Fibroblast of lung (primary cell): ENCODE measurements around the gene SLC2A5. TPM values are rescaled to one million over a fixed set of nuclear protein-coding genes. Genes with fewer than 3 reads are reported as not detected.

Experiments
- DNase-seq, 2 donors: peaks; one replicate each; pipeline versions ENCODE4 v3.0.0 to v3.0.0-alpha.2; 2010; ENCODE audit warnings: low read depth in 2 of 2
- H2AFZ ChIP-seq: 2 replicates; pipeline ENCODE4 v1.5.1; 2012; ENCODE audit warnings: low read length, control low read depth, inconsistent platforms
- H3K27ac ChIP-seq: 2 replicates; pipeline ENCODE4 v1.5.1; 2011; ENCODE audit warnings: low read length, control low read depth; ENCODE audit not compliant: insufficient read depth
- H3K27me3 ChIP-seq: 2 replicates; pipeline ENCODE4 v1.5.1; 2011; ENCODE audit warnings: mild to moderate bottlenecking, low read length; ENCODE audit not compliant: control insufficient read depth, insufficient read depth
- H3K36me3 ChIP-seq: 2 replicates; pipeline ENCODE4 v1.5.1; 2011; ENCODE audit warnings: low read length; ENCODE audit not compliant: control insufficient read depth, insufficient read depth
- H3K4me1 ChIP-seq: 2 replicates; pipeline ENCODE4 v1.5.1; 2011; ENCODE audit warnings: low read length; ENCODE audit not compliant: control insufficient read depth, insufficient read depth; ENCODE audit errors: extremely low read depth
- H3K4me2 ChIP-seq: 2 replicates; pipeline ENCODE4 v1.5.1; 2011; ENCODE audit warnings: low read length, control low read depth; ENCODE audit not compliant: insufficient read depth; ENCODE audit errors: extremely low read depth
- H3K4me3 ChIP-seq, 4 experiments: fragments of 200-600 bp in 1 of 4; sonication (generic) in 1 of 4; replicated peaks in 1 of 4; 2 replicates each; pipeline ENCODE4 v1.5.1; 2011 to 2016; ENCODE audit warnings: low read length in 4 of 4, low read depth in 3 of 4, mild to moderate bottlenecking in 3 of 4, control low read depth in 2 of 4, inconsistent platforms in 1 of 4, mixed read lengths in 1 of 4; ENCODE audit not compliant: insufficient read depth in 1 of 4; ENCODE audit errors: control extremely low read depth in 1 of 4
- H3K79me2 ChIP-seq: 2 replicates; pipeline ENCODE4 v1.5.1; 2012; ENCODE audit warnings: mild to moderate bottlenecking, low read length, inconsistent platforms; ENCODE audit not compliant: control insufficient read depth, insufficient read depth
- H3K9ac ChIP-seq: 2 replicates; pipeline ENCODE4 v1.5.1; 2011; ENCODE audit warnings: mild to moderate bottlenecking, low read length, control low read depth; ENCODE audit not compliant: insufficient read depth
- H3K9me3 ChIP-seq: 2 replicates; pipeline ENCODE4 v1.5.1; 2012; ENCODE audit warnings: low read depth, low read length; ENCODE audit not compliant: control insufficient read depth, insufficient read depth
- H4K20me1 ChIP-seq: 2 replicates; pipeline ENCODE4 v1.5.1; 2011; ENCODE audit warnings: low read length; ENCODE audit not compliant: control insufficient read depth, insufficient read depth; ENCODE audit errors: extremely low read depth
- EZH2 ChIP-seq: IDR thresholded peaks from 2 replicates; pipeline ENCODE4 v1.5.1; 2012; ENCODE audit warnings: low read length, control low read depth, mild to moderate bottlenecking; ENCODE audit errors: missing control alignments
- polyA minus RNA-seq: library from RNA; depleted of rRNA, polyadenylated mRNA; stranded (reverse); fragments of >200 nt; gene quantifications from 2 replicates; pipeline ENCODE4 v1.2.3, GENCODE V29; 2011; ENCODE audit warnings: low replicate concordance
- polyA plus RNA-seq, 2 donors: library from polyadenylated mRNA; depleted of rRNA in 1 of 2; stranded (reverse) in 1 of 2; unstranded in 1 of 2; fragments of >200 nt; gene quantifications; 2 replicates each; pipeline ENCODE4 v1.2.1, GENCODE V29; 2011 to 2012; ENCODE audit warnings: missing spikeins in 1 of 2
- total RNA-seq: library from RNA; depleted of rRNA; stranded (reverse); fragments of >200 nt; gene quantifications from 2 replicates; pipeline ENCODE4 v1.2.1, GENCODE V29; 2014
- TF ChIP-seq, protein P1 (sequence below), 2 donors: IDR thresholded peaks in 1 of 2; conservative IDR thresholded peaks in 1 of 2; 1 replicate in 1 of 2; 2 replicates in 1 of 2; pipeline ENCODE4 v1.5.1; 2011 to 2012; ENCODE audit warnings: low read length in 2 of 2, control low read depth in 1 of 2, inconsistent platforms in 1 of 2, low read depth in 1 of 2, mild to moderate bottlenecking in 1 of 2

The SLC2A5 gene
- total RNA-seq (0.77 and 0.83 TPM in 2 replicates), polyA plus RNA-seq (0.33 and 5.8 TPM in 2 replicates), polyA minus RNA-seq (1.4 TPM in 1 of 2 replicates, not detected in the other)
- 0.25 and 4.9 TPM in 2 replicates for polyA plus RNA-seq (2012)

GRCh38 chr1:9069326-9070100, at the start of gene SLC2A5:
SLC2A5 (minus strand) TSS chr1:9069635; CDS start chr1:9069536, 99 bp downstream.
- H4K20me1 ChIP-seq: no peaks in the 10 kb centered on the region
- peaks cover 15% of the 10 kb centered on the region for H3K4me1 ChIP-seq
- H3K9ac ChIP-seq: no peak within 1 kb of the TSS
- no peaks in the 10 kb centered on the region for H3K79me2 ChIP-seq
- peak within 1 kb of the TSS; percentile 68 for H3K4me2 ChIP-seq
- no peak within 1 kb of the TSS for H3K27ac ChIP-seq
- peak within 1 kb of the TSS in 2 of 4 experiments; percentile 3 to 31 for H3K4me3 ChIP-seq
- no peaks in the 10 kb centered on the region for H3K36me3 ChIP-seq
- H3K27me3 ChIP-seq: no peaks in the 10 kb centered on the region
- peak within 1 kb of the TSS; percentile 27 for H2AFZ ChIP-seq
- no peaks in the 10 kb centered on the region for H3K9me3 ChIP-seq
- no peak for TF ChIP-seq EZH2
- TF ChIP-seq, protein P1, sequence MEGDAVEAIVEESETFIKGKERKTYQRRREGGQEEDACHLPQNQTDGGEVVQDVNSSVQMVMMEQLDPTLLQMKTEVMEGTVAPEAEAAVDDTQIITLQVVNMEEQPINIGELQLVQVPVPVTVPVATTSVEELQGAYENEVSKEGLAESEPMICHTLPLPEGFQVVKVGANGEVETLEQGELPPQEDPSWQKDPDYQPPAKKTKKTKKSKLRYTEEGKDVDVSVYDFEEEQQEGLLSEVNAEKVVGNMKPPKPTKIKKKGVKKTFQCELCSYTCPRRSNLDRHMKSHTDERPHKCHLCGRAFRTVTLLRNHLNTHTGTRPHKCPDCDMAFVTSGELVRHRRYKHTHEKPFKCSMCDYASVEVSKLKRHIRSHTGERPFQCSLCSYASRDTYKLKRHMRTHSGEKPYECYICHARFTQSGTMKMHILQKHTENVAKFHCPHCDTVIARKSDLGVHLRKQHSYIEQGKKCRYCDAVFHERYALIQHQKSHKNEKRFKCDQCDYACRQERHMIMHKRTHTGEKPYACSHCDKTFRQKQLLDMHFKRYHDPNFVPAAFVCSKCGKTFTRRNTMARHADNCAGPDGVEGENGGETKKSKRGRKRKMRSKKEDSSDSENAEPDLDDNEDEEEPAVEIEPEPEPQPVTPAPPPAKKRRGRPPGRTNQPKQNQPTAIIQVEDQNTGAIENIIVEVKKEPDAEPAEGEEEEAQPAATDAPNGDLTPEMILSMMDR (conservative IDR thresholded peaks at IDR 0.05 in 1 of 2, IDR thresholded peaks at IDR 0.05 in 1 of 2; ENCODE audit: low read depth in 1 of 2, low read length in 2 of 2): no peak
- DNase-seq: peak; percentile 22 to 26

GRCh38 chr1:9118186-9118585, 48.8 kb upstream of the SLC2A5 start:
- Histone ChIP-seq H2AFZ (no peak overlapping the region), H3K9ac (no peak overlapping the region), H3K27me3 (no peaks in the 10 kb centered on the region), H3K9me3 (no peaks in the 10 kb centered on the region), H3K4me2 (no peak overlapping the region), H4K20me1 (no peaks in the 10 kb centered on the region), H3K36me3 (no peaks in the 10 kb centered on the region), H3K4me1 (no peaks in the 10 kb centered on the region), H3K27ac (no peak overlapping the region), H3K4me3 (no peak overlapping the region), H3K79me2 (no peaks in the 10 kb centered on the region)
- DNase-seq: no peak
- TF ChIP-seq, protein P1 (conservative IDR thresholded peaks at IDR 0.05 in 1 of 2, IDR thresholded peaks at IDR 0.05 in 1 of 2; ENCODE audit: low read depth in 1 of 2, low read length in 2 of 2): no peak
- no peak for TF ChIP-seq EZH2

DNA sequence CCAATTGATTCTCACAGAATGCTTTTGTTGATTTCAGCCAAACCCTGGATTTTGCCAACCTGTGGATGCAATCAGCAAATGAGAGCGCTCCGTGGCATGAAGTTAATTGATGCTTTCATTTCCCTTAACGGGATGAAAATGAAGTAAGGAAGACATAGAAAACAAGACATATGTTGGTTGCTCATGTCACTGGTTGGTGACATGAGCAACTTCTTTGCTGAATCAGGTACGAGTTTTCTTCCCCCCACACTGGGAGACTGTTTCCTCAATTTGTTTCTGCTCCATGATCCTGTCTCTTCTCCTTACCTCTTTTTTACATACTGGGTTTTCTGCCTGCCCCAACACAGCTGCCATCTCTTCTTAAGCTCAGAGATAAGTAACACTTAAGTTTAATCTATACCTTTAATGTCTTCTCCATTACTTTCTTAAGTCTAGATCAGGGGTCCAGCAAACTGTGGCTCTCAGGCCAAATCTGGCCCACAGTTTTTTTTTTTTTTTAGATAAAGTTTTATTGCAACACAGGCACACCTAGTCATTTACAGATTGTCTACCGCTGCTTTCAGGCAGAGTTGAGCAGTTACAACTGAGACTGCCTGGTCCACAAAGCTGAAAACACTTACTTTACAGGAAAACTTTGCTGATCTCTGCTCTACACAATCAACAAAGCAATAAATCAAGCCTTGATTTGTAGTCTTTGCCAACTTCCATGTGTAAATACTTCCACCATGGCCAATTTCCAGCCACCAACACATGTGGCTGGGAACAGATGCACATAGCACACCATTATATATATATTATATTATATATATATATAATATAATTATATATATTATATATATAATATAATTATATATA, 46.1 kb upstream of the SLC2A5 start:
- no peak overlapping the region for H3K27ac ChIP-seq
- H2AFZ ChIP-seq: no peak overlapping the region
- H3K4me2 ChIP-seq: no peak overlapping the region
- no peaks in the 10 kb centered on the region for H4K20me1 ChIP-seq
- TF ChIP-seq EZH2: no peak
- TF ChIP-seq, protein P1 (conservative IDR thresholded peaks at IDR 0.05 in 1 of 2, IDR thresholded peaks at IDR 0.05 in 1 of 2; ENCODE audit: low read depth in 1 of 2, low read length in 2 of 2): no peak
- no peaks in the 10 kb centered on the region for H3K9me3 ChIP-seq
- no peaks in the 10 kb centered on the region for H3K4me1 ChIP-seq
- H3K4me3 ChIP-seq: no peak overlapping the region
- DNase-seq: peak in 1 of 2 donors; percentile 52
- H3K36me3 ChIP-seq: no peaks in the 10 kb centered on the region
- H3K27me3 ChIP-seq: no peaks in the 10 kb centered on the region
- H3K79me2 ChIP-seq: no peaks in the 10 kb centered on the region
- H3K9ac ChIP-seq: no peak overlapping the region
